Stimulated activated CD4-positive, alpha-beta T cell treated with anti-CD3 and anti-CD28 coated beads, Interleukin-4, amount 100 ng/mL, for 1 hour (primary cell): ENCODE data around the gene ARG1.

Source experiments
- DNase-seq: peaks from one replicate; pipeline ENCODE4 v3.0.0-alpha.2; 2020

Gene ARG1

GRCh38 chr6:131587909-131588308, 14.9 kb downstream of the ARG1 start:
- no peak for DNase-seq

GRCh38 chr6:131588643-131589042, 15.6 kb downstream of the ARG1 start:
- DNase-seq, result no peak

DNA sequence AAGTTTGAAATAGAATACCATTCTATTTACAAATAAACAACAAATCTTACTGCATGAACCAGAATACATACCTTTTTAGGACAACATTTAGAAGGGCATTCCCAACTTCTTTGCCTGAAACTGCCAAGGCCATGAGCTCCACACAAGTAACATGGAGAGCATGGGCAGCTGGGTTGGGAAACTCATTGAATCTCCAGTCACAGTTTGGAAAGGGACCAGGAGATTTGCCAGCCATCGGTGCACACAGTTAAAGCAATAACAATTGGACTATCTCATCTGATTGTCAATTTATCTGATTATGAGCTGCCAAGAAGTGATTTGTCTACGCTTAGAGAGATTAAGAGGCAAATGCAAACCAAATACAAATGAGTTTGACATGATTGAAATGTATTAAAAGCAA, 19.9 kb downstream of the ARG1 start:
- DNase-seq, result no peak

DNA sequence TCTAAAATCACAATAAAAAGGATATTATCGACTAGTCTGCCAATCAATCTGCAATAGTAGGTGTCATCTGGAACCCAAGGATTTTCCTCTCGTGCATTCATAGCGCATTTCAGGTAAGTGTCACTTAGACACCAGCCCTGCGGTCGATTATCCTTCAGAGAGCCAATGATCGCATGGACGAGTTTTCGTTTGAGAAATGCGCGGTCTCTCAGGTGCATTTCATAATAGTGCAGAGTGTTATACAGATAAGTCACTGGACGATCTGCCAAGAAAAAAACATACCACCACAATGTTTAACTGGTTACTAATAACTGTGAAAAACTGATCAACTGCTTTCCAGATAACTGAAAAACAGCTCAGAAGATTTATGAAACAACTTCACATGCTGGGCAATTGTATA, 21.0 kb downstream of the ARG1 start:
- no peak for DNase-seq

- no peak for DNase-seq
These were observed 24.4 kb downstream of the ARG1 start for GRCh38 chr6:131597446-131597845.

DNA sequence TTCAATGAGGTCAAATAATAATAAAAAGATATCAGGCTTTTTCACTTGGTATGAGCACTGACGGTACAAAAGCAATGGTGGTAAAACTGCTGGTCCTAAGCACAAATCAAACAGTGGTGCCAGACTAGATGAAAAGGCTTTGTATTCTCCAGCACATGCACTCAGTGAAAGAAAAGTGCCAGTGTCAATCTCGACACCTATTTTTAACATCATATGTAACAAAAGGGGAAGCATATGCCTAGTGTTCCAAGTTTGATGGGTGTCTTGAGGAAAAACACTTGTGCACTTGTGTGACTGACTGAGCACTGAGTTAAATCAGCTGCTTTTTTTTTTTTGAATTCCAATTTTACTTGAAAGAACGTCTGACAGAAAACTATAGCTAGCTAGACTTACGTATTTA, 27.7 kb downstream of the ARG1 start:
- DNase-seq, result no peak

DNA sequence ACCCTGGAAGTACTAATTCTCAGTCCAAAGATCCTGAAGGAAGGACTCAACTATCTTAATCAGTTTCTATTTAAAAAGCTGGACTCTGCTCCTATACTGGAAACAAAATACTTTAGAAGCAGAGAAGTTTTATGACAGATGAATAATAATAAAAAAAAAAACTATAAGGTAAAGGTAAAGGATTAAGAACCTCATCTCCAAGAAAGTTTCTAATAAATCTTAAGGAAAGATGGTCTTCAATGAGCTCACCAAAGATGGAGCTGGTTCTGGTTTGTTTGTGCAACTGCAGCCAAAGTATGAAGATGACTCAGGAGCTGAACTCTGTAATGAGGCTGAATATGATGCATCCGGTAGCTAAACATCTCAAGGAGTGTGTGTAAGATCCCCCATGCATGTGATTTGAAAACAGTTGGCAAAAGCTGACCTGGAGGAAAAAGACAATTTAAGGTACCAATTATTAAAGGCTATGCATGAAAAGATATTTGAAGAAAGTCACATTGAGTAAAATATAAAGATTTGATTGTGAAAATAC, 29.8 kb downstream of the ARG1 start:
- DNase-seq, result no peak

DNA sequence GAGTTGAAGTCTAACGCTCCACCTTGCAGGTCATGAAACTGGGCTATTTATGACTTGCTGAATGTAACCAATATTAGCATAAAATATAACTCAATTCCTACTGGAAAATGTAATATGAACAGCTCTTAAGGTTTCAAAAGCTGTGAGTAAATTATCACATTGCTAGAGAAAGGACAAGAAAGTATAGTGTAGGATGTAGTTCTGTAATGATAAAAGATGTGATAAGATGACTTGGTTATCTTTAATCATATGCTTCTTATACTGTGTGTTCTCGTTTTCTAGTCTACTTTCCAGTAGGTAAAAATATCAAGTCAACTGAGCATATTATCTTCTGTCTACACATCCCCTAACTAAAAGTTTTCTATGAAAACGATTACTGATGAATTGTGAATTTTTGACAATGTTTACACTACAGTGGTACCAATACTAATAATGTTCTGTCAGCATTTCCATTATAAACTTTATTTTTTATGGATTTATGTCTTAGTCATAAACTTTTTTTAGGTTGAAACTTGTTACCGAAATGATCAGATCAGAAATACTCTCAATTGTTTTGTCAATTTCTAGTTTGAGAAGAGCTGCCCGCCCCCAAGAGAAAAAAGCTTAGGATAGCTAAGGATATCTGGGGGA, 40.4 kb downstream of the ARG1 start:
- no peak for DNase-seq

DNA sequence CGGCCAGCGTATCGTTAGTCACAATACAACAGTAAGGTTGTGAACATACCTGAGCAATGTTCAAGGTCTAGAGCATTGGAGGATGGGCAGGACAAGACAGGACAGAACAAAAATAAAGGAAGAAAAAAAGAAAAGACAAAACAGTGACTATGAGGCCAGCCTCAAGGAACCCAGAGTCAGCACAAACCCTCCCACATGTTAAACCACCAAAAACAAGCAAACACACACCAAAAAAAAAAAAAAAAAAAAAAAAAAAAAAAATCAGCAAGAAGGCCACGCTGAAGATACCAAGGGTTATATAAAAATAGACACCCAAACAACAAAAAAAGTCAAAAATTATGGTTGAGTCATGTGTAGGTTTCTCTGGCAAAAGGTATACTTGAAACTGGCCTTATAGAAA, 42.2 kb downstream of the ARG1 start:
- DNase-seq, result no peak

DNA sequence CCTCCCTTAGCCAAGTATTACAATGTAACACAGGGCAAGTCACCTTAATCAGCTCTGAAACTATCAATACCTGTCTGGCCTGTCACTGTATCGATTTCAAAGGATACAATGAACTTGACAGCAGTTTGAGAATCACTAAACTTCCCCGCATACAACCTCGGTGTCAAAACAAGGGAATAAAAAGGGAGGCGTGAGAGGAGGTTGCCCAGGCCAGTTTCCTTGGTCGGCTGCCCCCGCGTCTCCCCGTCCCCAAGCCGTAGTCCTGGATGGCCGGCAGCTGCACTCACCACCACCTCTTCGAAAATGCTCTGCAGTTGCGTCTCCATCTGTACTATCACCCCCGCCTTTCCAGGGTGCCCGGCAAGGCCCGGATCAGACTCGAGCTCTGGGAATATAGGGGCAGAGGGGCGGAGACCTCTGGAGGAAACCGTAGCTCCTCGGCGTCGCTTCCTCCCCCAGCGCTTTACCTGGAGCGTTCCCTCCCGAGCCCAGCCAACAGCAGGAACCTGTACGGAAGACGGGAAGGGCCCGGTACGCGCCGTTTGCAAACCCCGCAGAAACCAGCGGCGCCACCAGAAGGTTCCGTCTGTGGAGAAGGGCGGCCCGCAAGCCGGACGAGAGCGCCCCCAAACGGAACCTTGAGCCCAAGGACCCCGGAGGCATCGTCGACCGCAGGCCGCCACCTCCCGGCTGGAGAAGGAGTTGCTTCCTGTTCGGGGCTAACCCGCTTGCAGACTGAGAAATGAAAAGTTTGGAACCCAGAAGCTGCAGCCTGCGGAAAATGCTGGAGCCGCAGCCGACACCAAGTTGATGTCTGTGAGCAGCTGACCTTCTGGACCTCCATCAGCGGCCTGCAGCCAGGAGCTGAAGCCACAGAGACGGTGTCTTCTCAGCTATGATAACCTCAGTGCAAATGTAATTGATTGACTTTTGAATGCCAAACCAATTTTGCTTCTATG, 55.0 kb downstream of the ARG1 start, which contains the start of gene MED23:
Gene MED23, minus strand, starts transcription at position 519 of the 959 bp plus-strand sequence. Its CDS starts 193 bp downstream, at position 326.
- peak; percentile 97 for DNase-seq

DNA sequence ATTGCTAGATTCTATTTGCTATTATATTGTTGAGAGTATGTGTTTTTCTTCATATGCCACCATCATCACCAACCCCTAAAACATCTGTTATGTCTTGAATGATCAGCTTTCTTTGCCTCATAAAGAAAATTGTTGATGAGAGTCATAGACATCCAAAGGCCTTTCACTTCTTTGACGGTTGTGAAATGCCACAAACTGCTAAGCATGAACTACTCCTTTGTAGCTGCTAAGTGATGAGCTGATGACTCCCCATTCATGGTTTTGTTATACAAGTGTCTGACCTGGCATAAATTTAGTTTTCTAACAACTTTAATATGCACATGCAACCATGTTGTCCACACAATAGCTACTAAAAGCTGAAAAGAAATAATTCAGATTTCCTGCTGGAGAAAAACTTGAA, 55.7 kb downstream of the ARG1 start:
- no peak for DNase-seq

GRCh38 chr6:131629651-131630050, 56.6 kb downstream of the ARG1 start:
- DNase-seq, result no peak

- DNase-seq, result no peak
These were observed 58.7 kb downstream of the ARG1 start for GRCh38 chr6:131631625-131632289.
